WTC11 (cell line): Measurements from ENCODE around the gene PGAP2.

Experiments
- ETV6 ChIP-seq: sonication (generic); formaldehyde crosslinking; IDR thresholded peaks from 2 replicates; pipeline ENCODE4 v1.8.1; 2022; ENCODE audit warnings: mild to moderate bottlenecking, missing genetic modification reagents
- FOXJ3 ChIP-seq: sonication (generic); formaldehyde crosslinking; IDR thresholded peaks from 2 replicates; pipeline ENCODE4 v1.9.0; 2021; ENCODE audit warnings: missing genetic modification reagents, mild to moderate bottlenecking, borderline replicate concordance
- NR2C2 ChIP-seq: sonication (generic); formaldehyde crosslinking; IDR thresholded peaks from 2 replicates; pipeline ENCODE4 v1.8.0; 2022; ENCODE audit warnings: mild to moderate bottlenecking, missing genetic modification reagents
- SP1 ChIP-seq: sonication (generic); formaldehyde crosslinking; conservative IDR thresholded peaks from 2 replicates; pipeline ENCODE4 v1.8.1; 2022; ENCODE audit warnings: missing genetic modification reagents
- ZBTB21 ChIP-seq: sonication (generic); formaldehyde crosslinking; IDR thresholded peaks from 2 replicates; pipeline ENCODE4 v1.8.1; 2023; ENCODE audit warnings: mild to moderate bottlenecking, missing genetic modification reagents, borderline replicate concordance
- TF ChIP-seq, protein P1 (sequence below): fragments of 200-600 bp; IDR thresholded peaks from 2 replicates; pipeline ENCODE4 v1.8.0; 2022; ENCODE audit warnings: antibody characterized with exemption
- TF ChIP-seq, protein P2 (sequence below): sonication (generic); formaldehyde crosslinking; conservative IDR thresholded peaks from 2 replicates; pipeline ENCODE4 v1.8.1; 2023; ENCODE audit warnings: mild to moderate bottlenecking, low read depth, missing genetic modification reagents, moderate library complexity
- TF ChIP-seq, protein P3 (sequence below): fragments of 250-450 bp; sonication (Bioruptor Pico); IDR thresholded peaks from 2 replicates; pipeline ENCODE4 v2.1.2; 2022; ENCODE audit warnings: mild to moderate bottlenecking, moderate library complexity
- TF ChIP-seq, protein P4 (sequence below): sonication (generic); formaldehyde crosslinking; IDR thresholded peaks from 2 replicates; pipeline ENCODE4 v1.8.1; 2022; ENCODE audit warnings: low read depth, missing genetic modification reagents, borderline replicate concordance
- TF ChIP-seq, protein P5 (sequence below): sonication (generic); formaldehyde crosslinking; IDR thresholded peaks from 2 replicates; pipeline ENCODE4 v1.8.0; 2022; ENCODE audit warnings: missing genetic modification reagents

DNA sequence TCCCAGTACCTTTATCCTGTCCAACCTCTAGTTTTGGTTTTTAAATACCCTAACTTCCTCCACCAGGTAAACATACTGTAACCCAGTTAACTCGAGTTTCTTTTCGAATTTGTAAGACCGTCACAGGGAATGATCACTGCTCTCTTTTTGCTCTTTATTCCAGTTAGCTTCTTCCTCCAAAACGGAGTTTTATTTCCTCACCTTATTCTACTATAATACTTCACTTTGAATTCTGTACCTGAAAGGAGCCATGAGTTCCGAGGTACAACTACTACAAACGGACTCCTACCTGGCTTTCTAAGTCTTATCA is 12.4 kb upstream of the PGAP2 start:
- TF ChIP-seq, protein P1, sequence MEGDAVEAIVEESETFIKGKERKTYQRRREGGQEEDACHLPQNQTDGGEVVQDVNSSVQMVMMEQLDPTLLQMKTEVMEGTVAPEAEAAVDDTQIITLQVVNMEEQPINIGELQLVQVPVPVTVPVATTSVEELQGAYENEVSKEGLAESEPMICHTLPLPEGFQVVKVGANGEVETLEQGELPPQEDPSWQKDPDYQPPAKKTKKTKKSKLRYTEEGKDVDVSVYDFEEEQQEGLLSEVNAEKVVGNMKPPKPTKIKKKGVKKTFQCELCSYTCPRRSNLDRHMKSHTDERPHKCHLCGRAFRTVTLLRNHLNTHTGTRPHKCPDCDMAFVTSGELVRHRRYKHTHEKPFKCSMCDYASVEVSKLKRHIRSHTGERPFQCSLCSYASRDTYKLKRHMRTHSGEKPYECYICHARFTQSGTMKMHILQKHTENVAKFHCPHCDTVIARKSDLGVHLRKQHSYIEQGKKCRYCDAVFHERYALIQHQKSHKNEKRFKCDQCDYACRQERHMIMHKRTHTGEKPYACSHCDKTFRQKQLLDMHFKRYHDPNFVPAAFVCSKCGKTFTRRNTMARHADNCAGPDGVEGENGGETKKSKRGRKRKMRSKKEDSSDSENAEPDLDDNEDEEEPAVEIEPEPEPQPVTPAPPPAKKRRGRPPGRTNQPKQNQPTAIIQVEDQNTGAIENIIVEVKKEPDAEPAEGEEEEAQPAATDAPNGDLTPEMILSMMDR: no peak
- TF ChIP-seq ETV6 (CRISPR knock-in tag) (no peak), NR2C2 (CRISPR knock-in tag) (no peak), SP1 (no peak), ZBTB21 (CRISPR knock-in tag) (no peak), FOXJ3 (CRISPR knock-in tag) (no peak)
- TF ChIP-seq, protein P2, sequence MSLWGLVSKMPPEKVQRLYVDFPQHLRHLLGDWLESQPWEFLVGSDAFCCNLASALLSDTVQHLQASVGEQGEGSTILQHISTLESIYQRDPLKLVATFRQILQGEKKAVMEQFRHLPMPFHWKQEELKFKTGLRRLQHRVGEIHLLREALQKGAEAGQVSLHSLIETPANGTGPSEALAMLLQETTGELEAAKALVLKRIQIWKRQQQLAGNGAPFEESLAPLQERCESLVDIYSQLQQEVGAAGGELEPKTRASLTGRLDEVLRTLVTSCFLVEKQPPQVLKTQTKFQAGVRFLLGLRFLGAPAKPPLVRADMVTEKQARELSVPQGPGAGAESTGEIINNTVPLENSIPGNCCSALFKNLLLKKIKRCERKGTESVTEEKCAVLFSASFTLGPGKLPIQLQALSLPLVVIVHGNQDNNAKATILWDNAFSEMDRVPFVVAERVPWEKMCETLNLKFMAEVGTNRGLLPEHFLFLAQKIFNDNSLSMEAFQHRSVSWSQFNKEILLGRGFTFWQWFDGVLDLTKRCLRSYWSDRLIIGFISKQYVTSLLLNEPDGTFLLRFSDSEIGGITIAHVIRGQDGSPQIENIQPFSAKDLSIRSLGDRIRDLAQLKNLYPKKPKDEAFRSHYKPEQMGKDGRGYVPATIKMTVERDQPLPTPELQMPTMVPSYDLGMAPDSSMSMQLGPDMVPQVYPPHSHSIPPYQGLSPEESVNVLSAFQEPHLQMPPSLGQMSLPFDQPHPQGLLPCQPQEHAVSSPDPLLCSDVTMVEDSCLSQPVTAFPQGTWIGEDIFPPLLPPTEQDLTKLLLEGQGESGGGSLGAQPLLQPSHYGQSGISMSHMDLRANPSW (CRISPR knock-in tag): no peak
- TF ChIP-seq, protein P3, sequence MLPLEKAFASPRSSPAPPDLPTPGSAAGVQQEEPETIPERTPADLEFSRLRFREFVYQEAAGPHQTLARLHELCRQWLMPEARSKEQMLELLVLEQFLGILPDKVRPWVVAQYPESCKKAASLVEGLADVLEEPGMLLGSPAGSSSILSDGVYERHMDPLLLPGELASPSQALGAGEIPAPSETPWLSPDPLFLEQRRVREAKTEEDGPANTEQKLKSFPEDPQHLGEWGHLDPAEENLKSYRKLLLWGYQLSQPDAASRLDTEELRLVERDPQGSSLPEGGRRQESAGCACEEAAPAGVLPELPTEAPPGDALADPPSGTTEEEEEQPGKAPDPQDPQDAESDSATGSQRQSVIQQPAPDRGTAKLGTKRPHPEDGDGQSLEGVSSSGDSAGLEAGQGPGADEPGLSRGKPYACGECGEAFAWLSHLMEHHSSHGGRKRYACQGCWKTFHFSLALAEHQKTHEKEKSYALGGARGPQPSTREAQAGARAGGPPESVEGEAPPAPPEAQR (CRISPR knock-in tag): no peak
- TF ChIP-seq, protein P4, sequence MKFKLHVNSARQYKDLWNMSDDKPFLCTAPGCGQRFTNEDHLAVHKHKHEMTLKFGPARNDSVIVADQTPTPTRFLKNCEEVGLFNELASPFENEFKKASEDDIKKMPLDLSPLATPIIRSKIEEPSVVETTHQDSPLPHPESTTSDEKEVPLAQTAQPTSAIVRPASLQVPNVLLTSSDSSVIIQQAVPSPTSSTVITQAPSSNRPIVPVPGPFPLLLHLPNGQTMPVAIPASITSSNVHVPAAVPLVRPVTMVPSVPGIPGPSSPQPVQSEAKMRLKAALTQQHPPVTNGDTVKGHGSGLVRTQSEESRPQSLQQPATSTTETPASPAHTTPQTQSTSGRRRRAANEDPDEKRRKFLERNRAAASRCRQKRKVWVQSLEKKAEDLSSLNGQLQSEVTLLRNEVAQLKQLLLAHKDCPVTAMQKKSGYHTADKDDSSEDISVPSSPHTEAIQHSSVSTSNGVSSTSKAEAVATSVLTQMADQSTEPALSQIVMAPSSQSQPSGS (CRISPR knock-in tag): no peak
- TF ChIP-seq, protein P5, sequence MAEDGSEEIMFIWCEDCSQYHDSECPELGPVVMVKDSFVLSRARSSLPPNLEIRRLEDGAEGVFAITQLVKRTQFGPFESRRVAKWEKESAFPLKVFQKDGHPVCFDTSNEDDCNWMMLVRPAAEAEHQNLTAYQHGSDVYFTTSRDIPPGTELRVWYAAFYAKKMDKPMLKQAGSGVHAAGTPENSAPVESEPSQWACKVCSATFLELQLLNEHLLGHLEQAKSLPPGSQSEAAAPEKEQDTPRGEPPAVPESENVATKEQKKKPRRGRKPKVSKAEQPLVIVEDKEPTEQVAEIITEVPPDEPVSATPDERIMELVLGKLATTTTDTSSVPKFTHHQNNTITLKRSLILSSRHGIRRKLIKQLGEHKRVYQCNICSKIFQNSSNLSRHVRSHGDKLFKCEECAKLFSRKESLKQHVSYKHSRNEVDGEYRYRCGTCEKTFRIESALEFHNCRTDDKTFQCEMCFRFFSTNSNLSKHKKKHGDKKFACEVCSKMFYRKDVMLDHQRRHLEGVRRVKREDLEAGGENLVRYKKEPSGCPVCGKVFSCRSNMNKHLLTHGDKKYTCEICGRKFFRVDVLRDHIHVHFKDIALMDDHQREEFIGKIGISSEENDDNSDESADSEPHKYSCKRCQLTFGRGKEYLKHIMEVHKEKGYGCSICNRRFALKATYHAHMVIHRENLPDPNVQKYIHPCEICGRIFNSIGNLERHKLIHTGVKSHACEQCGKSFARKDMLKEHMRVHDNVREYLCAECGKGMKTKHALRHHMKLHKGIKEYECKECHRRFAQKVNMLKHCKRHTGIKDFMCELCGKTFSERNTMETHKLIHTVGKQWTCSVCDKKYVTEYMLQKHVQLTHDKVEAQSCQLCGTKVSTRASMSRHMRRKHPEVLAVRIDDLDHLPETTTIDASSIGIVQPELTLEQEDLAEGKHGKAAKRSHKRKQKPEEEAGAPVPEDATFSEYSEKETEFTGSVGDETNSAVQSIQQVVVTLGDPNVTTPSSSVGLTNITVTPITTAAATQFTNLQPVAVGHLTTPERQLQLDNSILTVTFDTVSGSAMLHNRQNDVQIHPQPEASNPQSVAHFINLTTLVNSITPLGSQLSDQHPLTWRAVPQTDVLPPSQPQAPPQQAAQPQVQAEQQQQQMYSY: no peak
